Heart right ventricle (tissue), 16 donors: ENCODE data around the gene MEGF9. TPM values are rescaled to one million over a fixed set of nuclear protein-coding genes. Genes with fewer than 3 reads are reported as not detected.

Experiments
- ATAC-seq, 8 donors: fragments of 200-7000 bp; cut with Tn5 transposase; one replicate each; pipeline ENCODE4 v1.9.1; 2020; ENCODE audit warnings: mild to moderate bottlenecking in 8 of 8, moderate library complexity in 8 of 8, moderate number of reproducible peaks in 1 of 8
- DNase-seq, 2 donors: peaks; one replicate each; pipeline ENCODE4 v3.0.0-alpha.2; 2020
- H3K27ac ChIP-seq, 10 donors: fragments of 200-600 bp; sonication (generic) in 2 of 10; one replicate each; pipeline versions ENCODE4 v1.5.0 to v1.8.0; 2020 to 2022; ENCODE audit warnings: mild to moderate bottlenecking in 3 of 10
- H3K27me3 ChIP-seq, 7 donors: fragments of 200-600 bp; one replicate each; pipeline ENCODE4 v1.8.0; 2021 to 2022; ENCODE audit warnings: mild to moderate bottlenecking in 2 of 7
- H3K36me3 ChIP-seq, 9 donors: fragments of 200-600 bp; sonication (generic) in 1 of 9; one replicate each; pipeline versions ENCODE4 v1.5.0 to v1.8.0; 2020 to 2022; ENCODE audit warnings: mild to moderate bottlenecking in 2 of 9
- H3K4me1 ChIP-seq, 9 donors: fragments of 200-600 bp; sonication (generic) in 1 of 9; one replicate each; pipeline versions ENCODE4 v1.5.0 to v1.8.0; 2020 to 2022; ENCODE audit warnings: mild to moderate bottlenecking in 4 of 9
- H3K4me3 ChIP-seq, 10 donors: fragments of 200-600 bp; sonication (generic) in 2 of 10; one replicate each; pipeline versions ENCODE4 v1.5.0 to v1.8.0; 2020 to 2022; ENCODE audit warnings: mild to moderate bottlenecking in 7 of 10, moderate library complexity in 2 of 10
- H3K9me3 ChIP-seq, 11 donors: fragments of 200-600 bp in 10 of 11; sonication (generic) in 2 of 11; one replicate each; pipeline versions ENCODE4 v1.5.0 to v1.8.0; 2013 to 2022; ENCODE audit warnings: mild to moderate bottlenecking in 2 of 11, control low read depth in 1 of 11, moderate library complexity in 1 of 11
- CTCF ChIP-seq, 9 donors: fragments of 200-600 bp; sonication (generic) in 2 of 9; IDR thresholded peaks; one replicate each; pipeline versions ENCODE4 v1.5.0 to v1.8.0; 2021 to 2022; ENCODE audit warnings: antibody characterized with exemption in 9 of 9, mild to moderate bottlenecking in 5 of 9, moderate library complexity in 1 of 9
- WGBS, 2 donors: extraction: QIAGEN DNeasy Blood & Tissue Kit; methylation state at CpG; one replicate each; pipeline ENCODE4 v1.1.7; 2013; ENCODE audit warnings: inconsistent platforms in 1 of 2; 5-methylcytosine and 5-hydroxymethylcytosine counted together
- intact Hi-C, 10 donors: fragments of 100-400 bp; cut with DNase I; formaldehyde crosslinking; loops; one replicate each; pipeline versions ENCODE4 v1.11.1 to v1.14.2; 2022
- polyA plus RNA-seq, 2 donors: library from polyadenylated mRNA; stranded (reverse); fragments of 200-250 nt; gene quantifications; one replicate each; pipeline ENCODE4 v1.2.3, GENCODE V29; 2013
- total RNA-seq, 10 donors: library from RNA; stranded (reverse); fragmentation: NEBNext Ultra II Directional in 3 of 10; extraction: Animal tissue kit (Norgen Biotek cat#: 25700) in 3 of 10; gene quantifications; one replicate each; pipeline versions ENCODE4 v1.2.1 to v1.2.4, GENCODE V29; 2021 to 2023
- donor health status: Arrhythmogenic right ventricular cardiomyopathy.
- donor health status: ischemic (EF 13 %, LVEDD 7.1; RV severe dilation, severe dysfunction).
- donor health status: healthy with polysubstance abuse.
- donor health status: DM: no; HTN: yes; CAD: no.
- donor health status: DM: no; HTN: no; CAD: no.
- donor health status: ischemic (EF 25% LVEDD 6.9; RV normal size, moderate dysfunction).
- donor health status: ischemic (EF 25% LVEDD 5.7; RV mildly dilated, moderate dysfunction).
- donor health status: healthy.
- donor health status: DM: yes; HTN: yes; CAD: no.
- donor health status: Ischemic cardiomyopathy.
- donor health status: ischemic (EF 35%, LVEDD 5.7; RV mildly dilated, moderate dysfunction).
- donor health status: nonischemic (EF 11% LVEDD 7.7; RV severe dilation, severe dysfunction).
- donor health status: DM: yes; HTN: yes; CAD: no.
- donor health status: PGD.
- donor health status: ischemic (EF 29% LVEDD 5.4; RV normal size, mild dysfunction).
- donor health status: nonischemic (EF 23%, LVEDD 6.1; RV moderate dilation, normal function).

Gene MEGF9
- total and polyA plus RNA-seq, 12 donors, result 3.0 to 39.1 (median 8.5) TPM

GRCh38 chr9:120730654-120731514 lies 16.6 kb upstream of the MEGF9 start:
- intact Hi-C loops, result loop anchor here in 1 of 10 donors (5.0 kb wide), 1 partner anchor 104 kb away; no protein-coding TSS in a partner anchor
- no peaks in the 10 kb centered on the region for H3K9me3 ChIP-seq
- WGBS, 2 donors, result 53 to 64% methylated on average over 7 of the region's 7 CpGs
- DNase-seq (peak; percentile 29 to 30), ATAC-seq (peak in 7 of 8 donors; percentile 41 to 79 (median 72))
- no peak for TF ChIP-seq CTCF (IDR thresholded peaks at IDR 0.05)
- H3K27ac ChIP-seq, result peak overlapping the region in 3 of 10 donors; percentile 11 to 61 (median 24)
- H3K27me3 ChIP-seq, result no peaks in the 10 kb centered on the region
- peaks cover 2 to 70% (median 16%) of the 10 kb centered on the region in 9 donors for H3K4me1 ChIP-seq
- no peak overlapping the region for H3K4me3 ChIP-seq
- H3K36me3 ChIP-seq, result no peaks in the 10 kb centered on the region

- Histone ChIP-seq H3K4me3 (no peak overlapping the region), H3K9me3 (no peaks in the 10 kb centered on the region), H3K36me3 (no peaks in the 10 kb centered on the region), H3K4me1 (peaks cover 2 to 59% (median 15%) of the 10 kb centered on the region in 9 donors), H3K27ac (peak overlapping the region in 1 of 10 donors; percentile 40), H3K27me3 (no peaks in the 10 kb centered on the region)
- DNase-seq (no peak), ATAC-seq (no peak)
- WGBS, 2 donors, result 51 to 53% methylated on average over 5 of the region's 5 CpGs
- TF ChIP-seq CTCF (IDR thresholded peaks at IDR 0.05), result peak in 1 of 9 donors; percentile 27
- intact Hi-C loops, result loop anchor here in 1 of 10 donors (5.0 kb wide), 1 partner anchor 103 kb away; no protein-coding TSS in a partner anchor
Observed at GRCh38 chr9:120729791-120730241, 15.5 kb upstream of the MEGF9 start.

- 81 to 86% methylated on average over 2 of the region's 2 CpGs for WGBS, 2 donors
- ATAC-seq, result no peak
- no peak for DNase-seq
- no peak overlapping the region for H3K4me3 ChIP-seq
- H3K36me3 ChIP-seq, result no peaks in the 10 kb centered on the region
- H3K9me3 ChIP-seq, result no peaks in the 10 kb centered on the region
- intact Hi-C loops, result no loop called here
- H3K4me1 ChIP-seq, result peaks cover 2 to 30% (median 12%) of the 10 kb centered on the region in 9 donors
- no peak overlapping the region for H3K27ac ChIP-seq
- H3K27me3 ChIP-seq, result no peaks in the 10 kb centered on the region
- TF ChIP-seq CTCF (IDR thresholded peaks at IDR 0.05), result no peak
Observed at GRCh38 chr9:120726484-120726883, 12.2 kb upstream of the MEGF9 start.

- no peak for DNase-seq
- intact Hi-C loops, result no loop called here
- Histone ChIP-seq H3K9me3 (no peaks in the 10 kb centered on the region), H3K27ac (no peak overlapping the region), H3K4me3 (no peak overlapping the region), H3K27me3 (no peaks in the 10 kb centered on the region), H3K4me1 (peaks cover 2 to 24% (median 7%) of the 10 kb centered on the region in 9 donors), H3K36me3 (no peaks in the 10 kb centered on the region)
- 48 to 61% methylated on average over 1 of the region's 1 CpG for WGBS, 2 donors
- ATAC-seq, result no peak
- no peak for TF ChIP-seq CTCF (IDR thresholded peaks at IDR 0.05)
Observed at GRCh38 chr9:120725907-120726306, 11.6 kb upstream of the MEGF9 start.
